ENCODE results near the gene ACER1.

DNA sequence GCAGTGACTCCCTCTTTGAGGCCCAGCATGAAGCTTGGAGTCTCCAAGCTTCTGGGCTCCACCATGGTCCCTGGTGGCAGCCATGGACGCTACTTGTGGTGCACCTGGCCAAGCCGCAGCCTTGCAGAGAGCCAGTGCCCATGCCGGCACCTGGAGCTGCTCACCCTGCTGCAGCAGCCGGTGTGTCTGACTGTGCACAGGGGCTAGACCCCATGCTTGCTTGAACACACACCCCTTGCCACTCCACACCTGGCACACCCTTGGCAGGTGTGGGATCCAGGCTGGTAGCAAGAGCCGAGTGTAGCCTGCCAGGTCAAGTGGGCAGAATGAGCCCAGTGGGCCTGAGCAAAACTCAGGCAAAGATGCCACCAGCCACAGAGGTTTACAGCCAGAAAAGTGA is 35.0 kb downstream of the ACER1 start:
- TF ChIP-seq, protein P1, sequence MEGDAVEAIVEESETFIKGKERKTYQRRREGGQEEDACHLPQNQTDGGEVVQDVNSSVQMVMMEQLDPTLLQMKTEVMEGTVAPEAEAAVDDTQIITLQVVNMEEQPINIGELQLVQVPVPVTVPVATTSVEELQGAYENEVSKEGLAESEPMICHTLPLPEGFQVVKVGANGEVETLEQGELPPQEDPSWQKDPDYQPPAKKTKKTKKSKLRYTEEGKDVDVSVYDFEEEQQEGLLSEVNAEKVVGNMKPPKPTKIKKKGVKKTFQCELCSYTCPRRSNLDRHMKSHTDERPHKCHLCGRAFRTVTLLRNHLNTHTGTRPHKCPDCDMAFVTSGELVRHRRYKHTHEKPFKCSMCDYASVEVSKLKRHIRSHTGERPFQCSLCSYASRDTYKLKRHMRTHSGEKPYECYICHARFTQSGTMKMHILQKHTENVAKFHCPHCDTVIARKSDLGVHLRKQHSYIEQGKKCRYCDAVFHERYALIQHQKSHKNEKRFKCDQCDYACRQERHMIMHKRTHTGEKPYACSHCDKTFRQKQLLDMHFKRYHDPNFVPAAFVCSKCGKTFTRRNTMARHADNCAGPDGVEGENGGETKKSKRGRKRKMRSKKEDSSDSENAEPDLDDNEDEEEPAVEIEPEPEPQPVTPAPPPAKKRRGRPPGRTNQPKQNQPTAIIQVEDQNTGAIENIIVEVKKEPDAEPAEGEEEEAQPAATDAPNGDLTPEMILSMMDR (IDR thresholded peaks at IDR 0.05 in 4 of 5, conservative IDR thresholded peaks at IDR 0.05 in 1 of 5): no peak
- no peak for TF ChIP-seq POLR2A (IDR thresholded peaks at IDR 0.05)
